GM21619 (cell line): ENCODE measurements around the gene ABL2.

Experiments
- ATAC-seq: cut with Tn5 transposase; IDR thresholded peaks from one replicate; pipeline ENCODE4 v1.9.1; 2021; ENCODE audit not compliant: unreplicated experiment

Gene ABL2

DNA sequence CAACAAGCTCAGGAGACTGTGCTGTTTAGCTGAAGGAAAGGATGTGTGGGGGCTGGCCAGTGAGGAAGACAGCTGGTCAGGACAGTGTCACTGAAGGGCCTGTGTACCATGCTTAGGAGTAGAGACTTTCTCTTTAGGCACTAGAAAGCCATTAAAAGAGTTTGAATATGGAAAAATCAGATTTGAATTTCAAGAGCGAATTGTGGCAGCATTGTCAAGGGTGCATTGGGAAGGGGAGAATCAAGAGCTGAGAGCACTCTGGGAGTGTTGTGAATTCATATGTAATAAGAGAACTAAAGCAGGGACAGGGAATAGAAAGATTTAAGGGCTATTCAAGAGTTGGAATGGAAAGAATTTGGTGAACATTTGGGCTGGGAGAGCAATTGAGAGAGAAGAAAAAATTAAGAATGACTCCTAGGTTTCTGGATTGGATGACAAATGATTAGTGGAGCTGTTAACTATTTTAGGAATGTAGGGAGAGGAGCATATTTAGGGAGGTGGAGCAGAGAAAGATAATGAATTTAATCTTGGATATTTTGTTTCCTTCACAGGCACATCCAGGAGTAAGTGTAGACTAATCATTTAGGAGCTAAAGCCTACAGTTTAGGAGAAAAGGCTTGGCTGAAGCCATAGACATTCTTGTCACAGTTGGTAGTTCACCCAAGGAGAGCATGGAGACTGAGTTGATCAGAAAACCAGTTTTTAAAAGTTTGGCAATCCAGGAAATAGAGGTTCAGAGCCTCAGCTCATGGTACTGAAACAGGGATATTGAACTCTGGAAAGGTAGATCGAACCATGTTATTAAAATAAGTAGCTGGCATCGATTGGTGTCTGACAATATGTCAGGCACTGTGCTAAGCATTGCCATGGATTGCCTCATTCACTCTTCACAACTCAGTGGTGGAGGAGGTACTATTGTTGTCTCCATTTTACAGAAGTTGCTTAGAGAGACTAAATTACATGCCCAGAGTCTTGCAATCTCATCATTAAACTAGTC, 170.7 kb downstream of the ABL2 start:
- ATAC-seq, result no peak

DNA sequence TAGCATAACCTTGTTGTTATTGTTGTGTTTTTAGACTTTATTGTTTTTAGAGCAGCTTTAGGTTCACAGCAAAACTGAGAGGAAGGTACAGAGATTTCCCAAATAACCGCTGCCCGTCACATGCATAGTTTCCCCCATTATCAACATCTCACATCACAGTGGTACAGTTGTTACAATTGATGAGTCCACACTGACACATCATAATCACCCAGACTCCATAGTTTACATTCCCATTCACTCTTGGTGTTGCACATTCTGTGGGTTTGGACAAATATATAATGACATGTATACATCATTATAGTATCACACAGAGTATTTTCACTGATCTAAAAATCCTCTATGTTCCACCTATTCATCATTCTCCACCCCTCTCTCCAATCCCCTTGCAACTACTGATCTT, 173.5 kb downstream of the ABL2 start:
- no peak for ATAC-seq

DNA sequence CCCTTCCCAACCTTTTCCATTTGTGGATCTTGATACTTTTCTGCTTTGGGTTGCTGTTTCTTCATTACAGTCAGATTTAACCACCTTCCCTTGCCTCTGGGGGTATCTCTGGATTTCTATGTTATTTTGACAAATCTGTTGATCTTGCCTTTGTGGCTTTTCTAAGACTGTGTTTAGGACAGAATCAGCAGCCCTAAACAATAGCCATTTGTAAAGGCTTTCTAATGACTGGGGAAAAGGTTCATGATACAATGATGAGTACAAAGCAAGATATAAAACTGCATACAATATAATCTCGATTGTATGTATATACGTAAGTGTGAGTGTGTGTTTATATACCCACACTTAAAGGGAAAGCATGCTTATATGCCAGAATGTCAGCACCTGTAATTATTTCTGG, 176.0 kb downstream of the ABL2 start:
- no peak for ATAC-seq

DNA sequence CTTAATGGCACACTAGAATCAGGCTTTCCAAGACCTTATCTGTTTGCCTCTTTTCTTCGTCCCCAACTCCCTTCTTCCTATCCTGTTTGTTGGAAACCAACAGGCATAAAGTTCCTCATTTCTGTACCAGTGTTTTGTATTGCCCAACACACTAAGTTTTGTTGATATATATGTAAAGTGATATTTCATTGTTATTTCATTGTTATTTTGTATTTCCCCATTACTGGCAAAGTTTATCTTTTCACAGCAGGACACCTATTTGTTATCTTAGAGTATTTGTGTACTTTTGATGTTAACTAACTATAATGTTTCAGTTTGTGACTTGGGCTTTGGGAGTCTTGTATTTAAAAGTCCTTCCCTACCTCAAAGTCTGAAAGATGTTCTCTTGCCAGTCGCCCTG, 176.7 kb downstream of the ABL2 start:
- ATAC-seq, result no peak
